ENCODE results near the gene ADARB2. TPM values are rescaled to one million over a fixed set of nuclear protein-coding genes. Genes with fewer than 3 reads are reported as not detected.
"Not testable (repeated sequence)": the region's sequence is repeated elsewhere in the genome, so short reads cannot be mapped to it uniquely, and the experiment has no call there.

ADARB2 gene
- total RNA-seq, 2 donors from 2014 or later = 1.1 to 1.8 TPM

GRCh38 chr10:1620803-1621202 lies 116.5 kb downstream of the ADARB2 start:
- H3K4me3 Mint-ChIP-seq = no peak overlapping the region
- no peaks in the 10 kb centered on the region for H3K27me3 Mint-ChIP-seq (ENCODE audit: insufficient read depth)
- H3K27ac Mint-ChIP-seq = no peak overlapping the region
- no peak for DNase-seq
- H3K4me1 Mint-ChIP-seq = peaks cover 12% of the 10 kb centered on the region
- Histone ChIP-seq H3K9ac (ENCODE audit: extremely low read depth, low read length, poor library complexity, severe bottlenecking) (no peak overlapping the region), H3K27me3 (ENCODE audit: control insufficient read depth, insufficient read depth, low read length, poor library complexity, severe bottlenecking) (no peaks in the 10 kb centered on the region), H3K9me3 (ENCODE audit: control insufficient read depth, low read length) (peaks cover 7% of the 10 kb centered on the region), H3K4me1 (ENCODE audit: control insufficient read depth, insufficient read depth, low read length) (no peaks in the 10 kb centered on the region), H3K36me3 (ENCODE audit: control insufficient read depth, insufficient read depth, low read length) (no peaks in the 10 kb centered on the region), H3K4me3 (ENCODE audit: low read length) (no peak overlapping the region), H3K27ac (ENCODE audit: low read depth, low read length) (no peak overlapping the region)
- TF ChIP-seq CTCF (conservative IDR thresholded peaks at IDR 0.05) = no peak
- peaks cover 7% of the 10 kb centered on the region for H3K9me3 Mint-ChIP-seq
- H3K36me3 Mint-ChIP-seq (ENCODE audit: low read depth) = peaks cover 3% of the 10 kb centered on the region

- not testable (repeated sequence) for H3K36me3 Mint-ChIP-seq (ENCODE audit: low read depth); H3K9ac ChIP-seq (ENCODE audit: extremely low read depth, low read length, poor library complexity, severe bottlenecking); H3K27me3 Mint-ChIP-seq (ENCODE audit: insufficient read depth); H3K9me3 Mint-ChIP-seq; H3K4me3 Mint-ChIP-seq; H3K9me3 ChIP-seq (ENCODE audit: control insufficient read depth, low read length); H3K4me3 ChIP-seq (ENCODE audit: low read length); H3K27me3 ChIP-seq (ENCODE audit: control insufficient read depth, insufficient read depth, low read length, poor library complexity, severe bottlenecking); H3K36me3 ChIP-seq (ENCODE audit: control insufficient read depth, insufficient read depth, low read length); H3K4me1 ChIP-seq (ENCODE audit: control insufficient read depth, insufficient read depth, low read length)
- H3K27ac ChIP-seq (ENCODE audit: low read depth, low read length) = peak overlapping the region; percentile 85
- whole genome bisulfite sequencing, 2 experiments (ENCODE audit: insufficient coverage in 1 of 2, insufficient read length in 1 of 2) = 46 to 52% methylated on average over 6 to 9 of the region's 13 CpGs
- H3K4me1 Mint-ChIP-seq = peaks cover 15% of the 10 kb centered on the region
- peak; percentile 86 for DNase-seq
- H3K27ac Mint-ChIP-seq = peak overlapping the region; percentile 93
Measured at GRCh38 chr10:1617376-1618317, 119.7 kb downstream of the ADARB2 start.

- not testable (repeated sequence) for H3K4me1 ChIP-seq (ENCODE audit: control insufficient read depth, insufficient read depth, low read length); H3K9me3 ChIP-seq (ENCODE audit: control insufficient read depth, low read length); H3K36me3 Mint-ChIP-seq (ENCODE audit: low read depth); H3K9ac ChIP-seq (ENCODE audit: extremely low read depth, low read length, poor library complexity, severe bottlenecking); H3K36me3 ChIP-seq (ENCODE audit: control insufficient read depth, insufficient read depth, low read length); H3K4me3 ChIP-seq (ENCODE audit: low read length); H3K27me3 ChIP-seq (ENCODE audit: control insufficient read depth, insufficient read depth, low read length, poor library complexity, severe bottlenecking); H3K4me3 Mint-ChIP-seq; H3K9me3 Mint-ChIP-seq; H3K27me3 Mint-ChIP-seq (ENCODE audit: insufficient read depth)
- peak overlapping the region; percentile 96 for H3K27ac Mint-ChIP-seq
- DNase-seq = peak; percentile 86
- 21 to 74% methylated on average over 4 to 9 of the region's 9 CpGs for WGBS, 2 experiments (ENCODE audit: insufficient coverage in 1 of 2, insufficient read length in 1 of 2)
- H3K27ac ChIP-seq (ENCODE audit: low read depth, low read length) = peak overlapping the region; percentile 85
- H3K4me1 Mint-ChIP-seq = peaks cover 19% of the 10 kb centered on the region
Measured at GRCh38 chr10:1616701-1617100, 120.6 kb downstream of the ADARB2 start.

- peaks cover 4% of the 10 kb centered on the region for H3K27me3 Mint-ChIP-seq (ENCODE audit: insufficient read depth)
- peaks cover 7% of the 10 kb centered on the region for H3K9me3 Mint-ChIP-seq
- Histone ChIP-seq H3K9ac (ENCODE audit: extremely low read depth, low read length, poor library complexity, severe bottlenecking) (no peak overlapping the region), H3K9me3 (ENCODE audit: control insufficient read depth, low read length) (peaks cover 7% of the 10 kb centered on the region), H3K27me3 (ENCODE audit: control insufficient read depth, insufficient read depth, low read length, poor library complexity, severe bottlenecking) (no peaks in the 10 kb centered on the region), H3K4me1 (ENCODE audit: control insufficient read depth, insufficient read depth, low read length) (peaks cover 6% of the 10 kb centered on the region), H3K27ac (ENCODE audit: low read depth, low read length) (no peak overlapping the region), H3K36me3 (ENCODE audit: control insufficient read depth, insufficient read depth, low read length) (no peaks in the 10 kb centered on the region), H3K4me3 (ENCODE audit: low read length) (no peak overlapping the region)
- H3K4me3 Mint-ChIP-seq = no peak overlapping the region
- 72 to 84% methylated on average over 8 to 12 of the region's 12 CpGs for WGBS, 2 experiments (ENCODE audit: insufficient coverage in 1 of 2, insufficient read length in 1 of 2)
- peaks cover 3% of the 10 kb centered on the region for H3K36me3 Mint-ChIP-seq (ENCODE audit: low read depth)
- no peak overlapping the region for H3K27ac Mint-ChIP-seq
- TF ChIP-seq CTCF (conservative IDR thresholded peaks at IDR 0.05) = no peak
- peak; percentile 39 for DNase-seq
- peaks cover 19% of the 10 kb centered on the region for H3K4me1 Mint-ChIP-seq
Measured at GRCh38 chr10:1615186-1615954, 122.0 kb downstream of the ADARB2 start.
